CD4-positive, alpha-beta T cell treated with Interleukin-6 at 100 ng/mL for 8 hours (primary cell): ENCODE data around the gene NXN.
"Not testable (repeated sequence)": the region's sequence is repeated elsewhere in the genome, so short reads cannot be mapped to it uniquely, and the experiment has no call there.

Experiments used
- DNase-seq: peaks from one replicate; pipeline ENCODE4 v3.0.0-alpha.2; 2020; ENCODE audit warnings: mixed read lengths, low spot score

NXN gene

DNA sequence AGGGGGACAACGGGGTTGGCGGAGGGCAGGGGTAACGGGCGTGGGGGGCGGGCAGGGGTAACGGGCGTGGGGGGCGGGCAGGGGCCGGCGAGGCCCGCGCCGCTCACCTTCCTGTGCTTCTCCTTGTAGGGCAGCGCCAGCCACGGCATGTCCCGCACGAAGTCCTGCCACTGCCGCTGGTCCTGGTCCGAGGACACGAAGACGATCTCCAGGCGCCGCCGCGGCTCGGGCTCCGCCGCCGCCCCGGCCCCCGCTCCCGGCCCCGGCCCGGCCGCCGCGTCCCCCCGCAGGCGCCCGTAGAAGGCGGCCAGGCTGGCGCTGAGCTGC is 401 bp downstream of the NXN start:
- DNase-seq: no peak

DNA sequence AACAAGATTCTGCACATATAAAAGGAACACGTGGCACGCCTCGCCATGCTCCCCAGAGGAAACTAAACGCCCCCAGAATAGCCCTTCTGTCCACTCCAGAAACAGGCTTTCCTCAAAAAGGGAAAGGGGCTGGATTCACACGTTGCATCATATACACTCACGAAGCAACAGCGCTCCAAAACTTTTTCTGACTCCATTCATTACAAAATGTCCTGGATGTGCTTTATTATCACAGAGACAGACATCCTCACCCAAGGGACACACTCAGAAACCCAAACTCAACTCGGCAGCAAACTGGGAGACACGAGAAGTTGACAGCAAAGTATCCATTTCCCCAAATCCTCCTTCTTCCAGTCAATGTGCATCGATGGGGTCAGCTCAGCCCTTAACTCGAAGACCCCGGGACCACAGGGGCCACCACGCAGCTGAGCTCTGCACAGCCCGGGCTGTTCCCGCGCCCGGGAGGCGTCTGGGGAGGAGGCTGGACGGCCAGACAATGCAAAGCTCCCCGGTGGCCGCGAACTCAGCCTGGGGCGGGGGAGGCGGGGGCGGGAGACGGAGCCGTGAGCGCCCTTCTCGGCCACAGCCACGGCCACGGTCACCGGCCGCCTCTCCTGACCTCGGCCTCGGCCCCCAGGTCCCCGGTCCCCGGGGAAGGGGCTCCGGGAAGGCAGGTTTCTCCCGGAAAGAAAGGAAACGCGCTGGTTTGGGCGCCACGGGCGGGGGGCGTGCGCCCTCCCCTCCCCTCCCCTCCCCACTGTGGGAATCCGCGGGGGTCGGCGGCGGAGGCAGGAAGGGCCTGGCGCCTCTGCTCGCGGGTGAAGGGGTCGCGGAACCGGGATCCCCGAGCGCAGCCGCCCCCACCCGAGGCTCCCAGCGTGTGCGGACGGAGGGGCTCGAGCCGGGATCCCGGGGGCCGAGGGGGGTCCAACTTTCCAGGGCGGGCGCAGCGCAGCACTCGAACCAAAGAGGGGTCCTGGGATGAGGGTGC is 1.2 kb downstream of the NXN start:
- DNase-seq: no peak

DNA sequence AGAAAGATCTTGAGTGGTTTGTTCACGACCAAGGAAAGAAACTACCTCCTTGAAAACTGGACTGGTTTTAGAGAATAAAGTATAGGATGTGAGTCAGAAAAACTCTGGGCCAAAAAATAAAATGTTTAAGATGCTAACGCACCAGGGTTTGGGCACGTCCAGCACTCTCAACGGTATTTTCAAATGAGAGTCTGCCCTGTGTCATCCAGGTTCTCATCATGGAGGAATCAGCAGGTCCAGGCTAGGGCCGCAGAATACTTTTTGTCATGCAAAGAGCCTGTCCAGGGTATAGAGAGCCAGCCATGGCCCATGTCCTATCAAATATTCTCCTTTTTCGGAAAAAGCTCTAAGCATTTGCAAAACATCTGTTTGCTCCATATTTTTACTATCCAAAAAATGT is 2.4 kb downstream of the NXN start:
- DNase-seq: no peak

DNA sequence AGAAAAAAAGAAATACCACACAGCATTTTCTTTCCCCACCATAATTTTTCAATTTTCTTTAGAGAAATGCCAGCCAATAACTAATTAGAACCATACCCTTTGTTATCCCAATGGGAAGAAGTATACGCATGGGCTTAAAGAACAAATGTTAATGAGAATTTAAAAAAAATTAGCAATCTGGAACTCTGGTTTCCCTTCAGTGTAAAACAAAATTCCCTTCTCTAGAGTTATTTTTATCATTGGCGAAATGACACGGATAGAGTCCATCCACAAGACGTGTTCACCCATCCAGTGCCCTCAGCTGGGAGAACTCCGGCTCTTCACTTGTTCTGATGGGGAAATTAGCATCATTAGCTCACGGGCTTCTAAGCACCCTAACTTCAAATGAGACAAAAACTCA is 3.3 kb downstream of the NXN start:
- DNase-seq: no peak

DNA sequence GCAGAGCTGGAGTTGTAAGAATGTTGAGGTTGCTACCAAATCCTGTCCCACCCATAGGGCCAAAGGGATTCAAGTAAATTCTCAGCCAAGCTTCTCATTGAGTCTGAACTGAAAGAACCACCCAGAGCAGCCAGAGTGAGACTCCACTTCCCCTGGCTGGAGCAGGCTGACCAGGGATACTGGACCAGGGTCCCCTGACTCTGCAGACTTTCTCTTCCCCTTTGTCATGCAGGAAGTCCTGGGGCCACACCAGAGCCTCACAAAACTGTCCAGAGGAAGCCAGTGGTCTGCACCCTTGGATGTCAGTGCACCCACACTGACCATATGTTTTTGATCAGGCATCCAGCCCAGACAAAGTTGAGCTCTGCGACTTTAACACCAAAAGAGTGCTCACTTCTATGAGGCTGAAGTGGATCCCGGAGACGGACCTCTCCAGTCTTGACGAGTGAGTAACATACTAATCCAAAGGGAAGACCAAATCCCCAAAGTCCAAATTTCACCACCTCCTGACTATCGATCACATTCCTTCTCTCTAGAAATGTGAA is 4.1 kb downstream of the NXN start:
- DNase-seq: no peak

DNA sequence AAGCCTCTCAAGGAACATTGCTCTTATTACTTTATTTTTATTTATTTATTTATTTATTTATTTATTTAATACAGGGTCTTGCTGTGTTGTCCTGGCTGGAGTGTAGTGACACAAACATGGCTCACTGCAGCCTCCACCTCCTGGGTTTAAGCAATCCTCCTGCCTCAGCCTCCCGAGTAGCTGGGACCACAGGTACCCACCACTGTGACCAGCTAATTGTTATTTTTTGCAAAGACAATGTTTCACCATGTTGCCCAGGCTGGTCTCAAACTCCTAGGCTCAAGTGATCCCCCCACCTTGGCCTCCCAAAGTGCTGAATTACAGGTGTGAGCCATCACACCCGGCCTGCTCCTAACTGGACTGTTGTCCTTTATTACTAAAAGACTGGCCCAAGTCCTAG is 4.8 kb downstream of the NXN start:
- not testable (repeated sequence) for DNase-seq

DNA sequence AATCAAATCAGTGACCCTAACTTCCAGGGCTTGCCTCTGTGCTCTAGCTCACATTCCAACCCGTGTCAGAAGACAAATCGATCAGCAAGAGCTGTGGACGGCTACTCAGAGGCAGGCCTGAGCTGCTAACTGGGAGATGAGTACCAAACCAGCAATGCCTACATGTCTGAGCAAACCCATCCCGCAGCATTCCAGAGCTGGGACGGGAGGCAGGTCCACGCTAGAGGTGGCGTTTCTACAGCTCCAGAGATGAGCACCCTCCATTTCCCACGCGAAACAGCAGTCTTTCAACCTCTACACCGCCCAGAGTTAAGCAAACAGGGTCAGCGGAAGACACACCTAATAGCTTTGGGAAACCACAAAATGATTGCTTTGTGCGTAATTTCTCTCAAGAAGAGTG is 6.5 kb downstream of the NXN start:
- DNase-seq: no peak

DNA sequence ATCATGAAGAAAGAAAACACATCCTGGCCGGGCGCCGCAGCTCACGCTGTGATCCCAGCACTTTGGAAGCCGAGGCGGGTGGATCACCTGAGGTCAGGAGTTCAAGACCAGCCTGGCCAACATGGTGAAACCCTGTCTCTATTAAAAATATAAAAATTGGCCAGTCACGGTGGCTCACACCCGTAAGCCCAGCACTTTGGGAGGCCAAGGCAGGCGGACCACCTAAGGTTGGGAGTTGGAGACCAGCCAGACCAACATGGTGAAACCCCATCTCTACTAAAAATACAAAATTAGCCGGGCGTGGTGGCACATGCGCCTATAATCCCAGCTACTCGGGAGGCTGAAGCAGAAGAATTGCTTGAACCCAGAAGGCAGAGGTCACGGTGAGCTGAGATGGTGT is 7.7 kb downstream of the NXN start:
- not testable (repeated sequence) for DNase-seq

DNA sequence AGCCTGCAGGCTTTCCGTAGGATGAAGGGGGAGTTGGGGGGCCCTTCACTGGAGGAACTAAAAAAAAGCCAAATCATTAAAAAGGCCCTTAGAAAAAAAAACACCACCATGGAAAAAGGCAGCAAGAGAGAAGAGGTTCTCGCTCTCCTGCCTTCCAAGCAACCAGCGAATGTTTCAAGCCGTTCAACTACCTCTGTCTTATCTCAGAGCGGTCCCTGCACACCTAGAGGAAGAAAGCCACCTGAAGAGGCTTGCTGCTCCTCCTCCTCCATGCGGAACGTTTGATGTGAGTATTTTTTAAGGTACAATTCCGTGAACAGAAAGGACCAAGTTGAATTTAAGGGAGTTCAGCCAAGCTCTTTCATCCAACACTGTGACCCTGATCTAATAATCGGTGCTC is 9.2 kb downstream of the NXN start:
- no peak for DNase-seq

DNA sequence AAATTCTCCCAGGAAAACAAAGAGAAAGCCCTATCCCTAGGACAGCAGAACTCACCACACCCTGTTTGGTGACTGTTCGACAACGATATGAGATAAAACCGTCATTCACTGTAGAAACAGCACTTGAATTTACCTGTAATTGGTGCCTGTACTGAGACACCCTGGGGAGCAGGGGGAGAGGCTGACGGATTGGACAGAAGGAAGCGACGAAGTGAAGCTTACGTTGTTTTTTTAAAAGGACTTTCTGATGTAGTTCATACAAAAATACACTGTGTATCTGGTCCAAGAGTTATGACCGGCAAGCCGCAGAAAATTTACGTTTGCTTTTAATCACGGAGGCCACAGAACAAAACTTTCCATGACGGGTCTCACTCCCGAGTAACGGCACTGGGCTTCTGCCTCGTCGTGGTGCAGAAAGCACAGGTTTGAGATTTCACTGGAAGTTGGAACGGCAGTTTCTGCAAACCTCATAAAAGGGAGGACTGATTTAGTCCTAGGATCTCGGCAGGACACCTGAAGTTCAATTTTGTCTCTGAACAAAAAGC is 9.7 kb downstream of the NXN start:
- DNase-seq: no peak

DNA sequence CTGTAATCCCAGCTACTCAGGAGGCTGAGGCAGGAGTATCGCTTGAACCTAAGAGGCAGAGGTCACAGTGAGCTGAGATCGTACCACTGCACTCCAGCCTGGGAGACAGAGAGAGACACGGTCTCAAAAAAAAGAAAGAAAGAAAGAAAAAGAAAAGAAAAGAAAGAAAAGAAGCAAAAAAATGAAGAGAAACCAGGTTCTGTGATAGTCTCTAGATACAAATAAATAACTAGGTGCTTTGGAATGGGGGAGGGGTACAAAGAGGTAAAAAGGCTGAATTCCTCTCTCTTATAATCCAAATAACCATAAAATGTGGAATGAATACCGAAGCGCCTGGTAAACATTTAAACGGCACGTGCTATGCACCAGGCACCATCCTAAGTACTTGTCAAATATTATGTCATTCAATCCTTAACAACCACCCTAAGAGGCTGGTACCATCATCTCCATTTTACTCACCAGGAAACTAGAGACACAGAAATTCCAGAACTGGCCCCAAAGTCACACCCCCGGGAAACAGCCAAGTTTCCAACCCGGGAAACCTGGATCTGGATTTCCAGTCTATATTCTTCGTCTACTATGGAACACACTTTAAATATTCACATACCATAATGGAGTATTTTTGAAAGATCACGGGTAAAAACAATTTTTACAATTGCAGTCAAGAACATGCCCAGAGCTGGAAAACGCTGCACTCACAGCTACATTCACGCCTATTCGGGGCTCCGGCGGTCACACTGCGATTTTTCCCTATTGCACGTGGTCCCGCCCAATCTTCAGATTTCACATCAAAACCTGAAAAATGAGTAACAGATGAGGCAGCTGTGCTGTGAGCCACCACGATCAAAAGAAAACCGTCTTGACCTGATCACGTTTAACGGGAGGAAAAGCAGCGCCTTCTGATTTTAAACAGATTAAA is 10.5 kb downstream of the NXN start:
- DNase-seq: no peak

DNA sequence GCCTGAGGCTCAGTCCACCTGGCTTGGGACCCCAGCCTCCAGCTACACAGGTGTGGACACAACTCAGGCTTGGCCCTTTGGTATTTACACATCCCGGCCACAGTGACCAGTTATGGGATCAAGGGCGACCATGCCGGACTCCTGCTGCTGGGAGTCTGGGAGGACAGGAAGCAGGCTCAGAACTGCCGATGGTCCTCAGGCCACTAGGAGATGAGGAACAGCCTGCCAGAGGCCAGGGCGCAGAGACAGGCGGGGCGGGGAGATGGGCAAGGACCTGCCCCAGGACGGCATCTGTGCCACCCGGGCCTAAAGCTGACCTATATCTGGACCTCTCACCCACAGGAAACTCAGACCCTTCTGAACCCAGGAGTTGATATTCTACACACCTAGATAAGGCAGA is 12.5 kb downstream of the NXN start:
- no peak for DNase-seq

DNA sequence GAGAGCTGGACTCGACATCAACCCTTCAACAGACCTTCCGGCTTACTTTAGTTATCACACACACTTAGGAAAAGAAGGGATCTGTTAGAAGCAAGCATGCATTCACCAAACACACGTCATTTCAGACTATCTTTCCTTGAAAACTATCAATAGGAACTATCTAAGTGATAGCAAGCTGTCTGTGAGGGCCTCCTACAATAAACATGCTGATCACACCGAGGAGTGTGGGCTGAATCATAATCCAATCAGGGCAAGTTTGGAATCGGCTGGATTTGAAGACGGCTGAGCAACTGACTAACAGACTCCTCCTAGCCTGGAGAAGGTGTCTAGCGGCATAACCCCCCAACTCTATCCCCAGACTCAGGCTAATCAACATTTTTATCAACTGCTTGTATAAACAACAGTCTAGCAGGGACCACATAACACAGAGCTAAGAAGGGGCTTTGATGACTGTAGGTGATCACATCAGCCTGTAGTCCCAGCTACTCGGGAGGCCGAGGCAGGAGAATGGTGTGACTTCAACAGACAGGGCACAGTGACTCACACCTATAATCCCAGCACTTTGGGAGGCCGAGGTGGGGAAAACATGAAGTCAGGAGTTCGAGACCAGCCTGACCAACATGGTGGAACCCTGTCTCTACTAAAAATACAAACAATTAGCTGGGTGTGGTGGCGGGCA is 14.1 kb downstream of the NXN start:
- no peak for DNase-seq

DNA sequence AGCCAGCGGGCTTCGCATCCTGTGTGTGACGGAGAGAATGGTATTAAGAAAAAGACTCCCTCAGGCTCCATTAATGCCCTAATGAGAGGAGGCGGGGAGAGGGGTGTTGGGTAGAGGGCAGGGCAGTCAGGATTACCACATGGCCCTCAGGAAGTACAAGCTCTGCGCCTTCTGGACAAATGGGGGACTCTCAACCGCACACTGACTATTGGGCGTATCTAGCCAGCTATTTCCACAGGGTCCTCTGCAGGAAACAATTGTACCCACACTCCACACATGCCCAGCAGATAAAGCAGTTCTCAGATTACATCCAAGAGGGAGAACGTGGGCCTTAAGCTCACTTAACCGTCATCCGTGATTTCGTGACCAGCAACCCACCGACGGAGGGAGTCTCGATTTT is 14.7 kb downstream of the NXN start:
- no peak for DNase-seq

DNA sequence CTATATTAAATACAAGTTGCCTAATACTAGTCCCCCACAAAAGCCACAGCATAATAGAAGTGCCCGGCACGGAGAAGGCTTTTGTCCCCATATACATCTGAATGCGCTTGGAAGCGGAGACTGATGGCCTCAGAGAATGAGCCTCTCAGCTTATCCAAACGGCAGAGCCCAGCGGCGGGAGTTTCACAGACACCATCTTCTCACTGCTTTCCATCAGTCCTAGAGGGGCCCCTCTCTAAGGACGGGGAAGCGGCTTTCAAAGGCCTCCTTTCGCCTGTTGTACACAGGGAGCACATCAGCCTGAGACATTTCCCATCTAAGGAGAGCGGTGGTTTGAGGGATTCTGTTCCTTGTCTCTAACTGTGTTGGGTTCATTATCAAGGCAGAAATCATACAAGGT is 16.9 kb downstream of the NXN start:
- no peak for DNase-seq

DNA sequence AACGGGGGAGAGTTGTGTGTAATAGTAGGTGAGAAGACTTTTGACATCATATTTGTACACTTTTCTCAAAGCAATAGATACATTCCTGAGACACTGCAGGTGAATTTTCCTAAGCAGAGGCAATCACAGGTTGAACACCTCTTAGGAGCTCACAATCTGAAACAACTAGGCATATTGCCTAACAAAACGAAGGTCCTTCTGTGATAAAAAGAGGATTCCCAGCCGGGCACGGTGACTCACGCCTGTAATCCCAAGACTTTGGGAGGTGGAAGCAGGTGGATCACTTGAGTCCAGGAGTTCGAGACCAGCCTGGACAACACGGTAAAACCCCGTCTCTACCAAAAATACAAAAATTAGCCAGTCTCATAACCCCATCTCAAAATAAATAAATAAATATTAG is 17.4 kb downstream of the NXN start:
- no peak for DNase-seq

DNA sequence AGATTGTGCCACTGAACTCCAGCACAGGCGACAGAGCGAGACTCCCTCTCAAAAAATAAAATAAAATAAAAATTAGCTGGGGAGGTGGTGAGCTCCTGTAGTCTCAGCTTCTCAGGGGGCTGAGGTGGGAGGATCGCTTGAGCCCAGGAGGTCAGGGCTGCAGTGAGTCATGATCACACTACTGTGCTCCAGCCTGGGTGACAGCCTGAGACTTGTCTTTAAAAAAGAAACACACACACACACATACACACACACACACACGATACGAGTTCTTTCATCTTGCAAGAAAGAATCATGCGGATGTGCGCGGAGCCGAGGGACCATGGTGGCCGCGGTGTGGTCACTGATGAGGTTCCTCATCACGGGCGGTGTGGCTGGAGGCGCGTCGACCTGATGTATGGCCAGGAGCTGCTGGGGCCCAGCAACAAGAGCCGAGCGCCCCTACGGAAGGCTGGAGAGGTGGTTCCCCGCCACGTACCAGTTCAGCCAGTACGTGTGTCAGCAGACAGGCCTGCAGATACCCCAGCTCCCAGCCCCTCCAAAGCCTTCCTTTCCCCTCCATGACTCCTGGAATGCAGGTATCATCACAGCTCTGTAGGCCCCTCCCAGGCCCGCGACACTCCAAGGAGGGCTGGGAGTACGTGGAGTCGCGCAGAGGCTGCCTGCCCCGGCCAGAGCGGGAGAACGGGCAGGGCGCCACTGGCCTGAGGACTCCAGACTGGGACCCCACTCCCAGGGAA is 20.7 kb downstream of the NXN start:
- DNase-seq: no peak

DNA sequence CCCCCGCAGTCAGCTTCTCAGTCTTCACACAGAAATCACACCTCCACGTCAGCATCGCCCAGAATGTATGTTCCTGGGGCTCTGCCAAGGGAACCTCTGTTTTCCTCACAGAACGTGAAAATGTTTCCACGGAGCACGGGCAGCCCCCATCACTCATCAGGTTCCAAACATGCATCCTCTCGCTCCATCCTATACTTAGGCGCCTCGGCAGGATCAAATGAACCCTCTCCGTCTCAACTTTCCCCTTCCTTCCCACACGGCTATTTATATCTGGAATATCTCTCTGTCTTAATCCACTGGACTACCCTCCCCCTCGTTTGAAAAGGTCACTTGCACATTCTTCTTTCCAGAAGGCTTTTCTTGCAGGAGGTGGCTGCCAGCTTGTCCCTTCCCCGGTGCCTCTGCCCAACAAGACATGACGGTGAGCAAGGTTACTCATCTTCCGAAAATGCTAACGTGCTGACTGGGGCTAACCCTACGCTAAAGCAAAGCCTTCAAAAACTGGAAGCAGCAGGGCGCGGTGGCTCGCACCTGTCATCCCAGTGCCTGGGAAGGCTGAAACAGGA is 21.6 kb downstream of the NXN start:
- no peak for DNase-seq

DNA sequence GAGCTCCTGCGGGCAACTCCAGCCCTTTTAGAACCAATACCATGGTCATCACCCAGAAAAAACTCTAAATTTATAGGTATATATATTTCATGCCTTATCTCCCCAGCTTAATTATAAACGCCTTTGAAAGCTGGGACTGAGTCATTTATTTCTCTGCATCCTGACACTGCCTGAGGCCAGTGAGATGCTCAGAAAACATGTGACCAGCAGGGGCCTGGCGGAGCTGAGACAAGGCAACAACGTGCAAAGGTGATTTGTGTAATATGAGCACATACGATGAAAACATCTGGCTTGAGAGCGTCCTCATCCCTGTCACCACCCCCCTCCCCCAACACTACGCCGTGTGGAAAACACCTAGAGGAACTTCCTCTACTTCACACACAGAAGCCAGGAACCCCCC is 22.7 kb downstream of the NXN start:
- no peak for DNase-seq

DNA sequence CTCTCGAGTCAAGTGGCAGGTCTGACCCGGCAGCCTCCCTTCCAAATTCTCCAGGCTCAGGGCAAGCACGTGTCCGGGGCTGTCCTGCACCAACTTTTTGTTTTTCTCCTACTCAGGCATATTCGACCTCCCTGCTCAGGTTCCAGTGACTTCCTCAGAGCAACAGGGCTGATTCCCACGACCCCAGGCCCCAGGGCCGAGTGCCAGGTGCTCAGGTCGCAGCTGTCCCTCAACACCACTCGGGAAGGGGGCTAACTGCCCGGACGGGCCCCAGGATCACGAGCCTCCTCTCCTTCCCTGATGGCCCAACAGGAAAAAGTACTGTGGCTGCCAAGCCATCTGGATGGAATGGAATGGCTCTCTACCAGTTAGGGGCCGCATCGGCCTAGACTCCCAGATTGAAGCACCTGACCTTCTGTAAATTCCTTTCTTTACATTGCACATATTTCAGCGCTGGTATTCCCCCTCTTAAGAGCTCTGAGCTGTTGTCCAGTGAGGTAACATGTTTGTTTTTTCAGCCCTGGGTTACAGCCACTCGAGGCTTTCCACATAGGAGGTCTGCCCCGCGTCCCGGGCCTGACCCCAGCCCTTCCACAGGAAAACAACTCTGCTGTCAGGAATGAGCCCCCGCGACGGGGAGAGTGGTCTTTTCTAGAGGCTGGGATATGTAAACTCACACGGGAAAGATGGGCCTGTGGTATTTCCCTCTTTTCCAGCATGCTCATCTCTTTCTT is 25.0 kb downstream of the NXN start:
- DNase-seq: no peak
